Stimulated activated CD4-positive, alpha-beta T cell treated with anti-CD3 and anti-CD28 coated beads, Interleukin-1b, Interleukin-23, amount 100 ng/mL, for 24 hours (primary cell): Measurements from ENCODE around the gene PON3.

ENCODE experiments used
- DNase-seq, 4 experiments: peaks; one replicate each; pipeline ENCODE4 v3.0.0-alpha.2; 2020; ENCODE audit warnings: low read depth in 4 of 4, low spot score in 1 of 4

Gene PON3

DNA sequence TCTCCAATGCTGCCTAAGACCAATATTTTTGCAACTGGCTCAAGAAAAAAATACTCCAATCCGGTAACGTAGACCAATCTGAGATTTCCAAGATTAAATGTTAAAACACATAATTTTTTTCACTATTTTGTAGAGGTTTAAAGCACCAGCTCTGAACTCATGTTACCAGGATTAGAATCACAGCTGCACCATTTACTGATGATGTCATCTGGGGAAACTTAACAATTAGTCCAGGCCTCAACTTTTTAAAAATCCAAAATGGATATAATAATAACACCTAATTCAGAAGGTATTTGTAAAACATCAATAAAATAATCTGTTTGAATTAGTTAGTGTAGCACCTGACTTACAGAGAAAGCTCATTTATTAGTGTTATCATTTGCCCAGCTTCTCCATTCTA is 86.2 kb downstream of the PON3 start:
- no peak for DNase-seq
